GM23338 (cell line): Measurements from ENCODE around the gene HSF5. TPM values are rescaled to one million over a fixed set of nuclear protein-coding genes. Genes with fewer than 3 reads are reported as not detected.

ENCODE experiments used
- ATAC-seq: fragments of 200-7000 bp; cut with Tn5 transposase; 3 replicates; pipeline ENCODE4 v1.9.1; 2020
- DNase-seq: peaks from one replicate; pipeline ENCODE4 v3.0.0-alpha.2; 2015; ENCODE audit warnings: low spot score
- H2AFZ ChIP-seq: fragments of 200-600 bp; sonication (generic); 2 replicates; pipeline ENCODE4 v1.8.0; 2016; ENCODE audit warnings: antibody characterized with exemption, mild to moderate bottlenecking, moderate library complexity
- H3F3A ChIP-seq: fragments of 200-600 bp; sonication (generic); replicated peaks from 2 replicates; pipeline ENCODE4 v1.8.0; 2017; ENCODE audit warnings: antibody characterized with exemption, mixed run types, low read depth
- H3K27ac ChIP-seq: fragments of 200-600 bp; sonication (generic); 2 replicates; pipeline ENCODE4 v1.6.1; 2016; ENCODE audit warnings: low read depth
- H3K27me3 ChIP-seq: fragments of 200-600 bp; sonication (generic); 2 replicates; pipeline ENCODE4 v1.8.0; 2016; ENCODE audit warnings: mild to moderate bottlenecking, mixed run types, moderate library complexity; ENCODE audit not compliant: insufficient read depth
- H3K36me3 ChIP-seq: fragments of 200-600 bp; sonication (generic); 2 replicates; pipeline ENCODE4 v1.8.0; 2016; ENCODE audit warnings: mild to moderate bottlenecking; ENCODE audit not compliant: insufficient read depth
- H3K4me1 ChIP-seq: fragments of 200-600 bp; sonication (generic); 2 replicates; pipeline ENCODE4 v1.8.0; 2016; ENCODE audit warnings: mild to moderate bottlenecking, moderate library complexity; ENCODE audit not compliant: insufficient read depth
- H3K4me2 ChIP-seq: fragments of 200-600 bp; sonication (generic); 2 replicates; pipeline ENCODE4 v1.7.1; 2017; ENCODE audit warnings: mixed run types
- H3K4me3 ChIP-seq: fragments of 200-600 bp; sonication (generic); 2 replicates; pipeline ENCODE4 v1.6.1; 2016; ENCODE audit warnings: mixed run types
- H3K79me2 ChIP-seq: fragments of 200-600 bp; sonication (generic); replicated peaks from 2 replicates; pipeline ENCODE4 v1.8.0; 2017; ENCODE audit warnings: mild to moderate bottlenecking; ENCODE audit not compliant: insufficient read depth
- H3K9me2 ChIP-seq: fragments of 200-600 bp; sonication (generic); 2 replicates; pipeline ENCODE4 v1.8.0; 2017; ENCODE audit not compliant: insufficient read depth
- H4K20me1 ChIP-seq: fragments of 200-600 bp; sonication (generic); replicated peaks from 2 replicates; pipeline ENCODE4 v1.8.0; 2017; ENCODE audit warnings: mild to moderate bottlenecking; ENCODE audit not compliant: insufficient read depth
- H3K27ac Mint-ChIP-seq: 2 replicates; pipeline ENCODE4 v1.8.0; 2020; ENCODE audit warnings: inconsistent platforms, mild to moderate bottlenecking, moderate library complexity, mixed read lengths
- H3K27me3 Mint-ChIP-seq: 3 replicates; pipeline ENCODE4 v1.8.0; 2022; ENCODE audit warnings: low read depth, mild to moderate bottlenecking, moderate library complexity, mixed read lengths, inconsistent platforms; ENCODE audit not compliant: insufficient read depth, poor library complexity
- H3K36me3 Mint-ChIP-seq: 3 replicates; pipeline ENCODE4 v1.8.0; 2021; ENCODE audit warnings: low read depth, mild to moderate bottlenecking, inconsistent platforms, moderate library complexity, mixed read lengths
- H3K4me1 Mint-ChIP-seq: 3 replicates; pipeline ENCODE4 v1.8.0; 2020; ENCODE audit warnings: mild to moderate bottlenecking, inconsistent platforms, mixed read lengths
- H3K4me3 Mint-ChIP-seq: 3 replicates; pipeline ENCODE4 v1.8.0; 2021; ENCODE audit warnings: moderate library complexity, mild to moderate bottlenecking, inconsistent platforms, mixed read lengths
- H3K9me3 Mint-ChIP-seq: 3 replicates; pipeline ENCODE4 v1.8.0; 2020; ENCODE audit warnings: moderate library complexity, mild to moderate bottlenecking, inconsistent platforms, mixed read lengths
- CREB1 ChIP-seq: fragments of 250-450 bp; sonication (Bioruptor Pico); IDR thresholded peaks from 2 replicates; pipeline ENCODE4 v1.5.0; 2020; ENCODE audit warnings: low read depth, mild to moderate bottlenecking, moderate library complexity
- EZH2 ChIP-seq: fragments of 200-600 bp; sonication (generic); IDR thresholded peaks from one replicate; pipeline ENCODE4 v1.8.0; 2017; ENCODE audit warnings: antibody characterized with exemption, mild to moderate bottlenecking, low read depth; ENCODE audit not compliant: unreplicated experiment
- EZH2phosphoT487 ChIP-seq: fragments of 200-600 bp; sonication (generic); IDR thresholded peaks from one replicate; pipeline ENCODE4 v1.8.1; 2018; ENCODE audit warnings: antibody characterized with exemption; ENCODE audit not compliant: unreplicated experiment
- JUNB ChIP-seq: IDR thresholded peaks from one replicate; pipeline ENCODE4 v1.6.1; 2016; ENCODE audit warnings: antibody characterized with exemption; ENCODE audit not compliant: unreplicated experiment
- NANOG ChIP-seq: IDR thresholded peaks from 2 replicates; pipeline ENCODE4 v1.6.1; 2016; ENCODE audit warnings: antibody characterized with exemption, borderline replicate concordance
- POLR2AphosphoS5 ChIP-seq: IDR thresholded peaks from 2 replicates; pipeline ENCODE4 v1.6.1; 2016; ENCODE audit warnings: antibody characterized with exemption, low read depth
- STAT1 ChIP-seq: IDR thresholded peaks from one replicate; pipeline ENCODE4 v1.6.1; 2016; ENCODE audit warnings: antibody characterized with exemption; ENCODE audit not compliant: unreplicated experiment
- ZNF114 ChIP-seq: fragments of 250-450 bp; sonication (Bioruptor Pico); IDR thresholded peaks from 2 replicates; pipeline ENCODE4 v1.5.0; 2020; ENCODE audit warnings: mild to moderate bottlenecking, moderate library complexity
- ZNF331 ChIP-seq: fragments of 250-450 bp; sonication (Bioruptor Pico); IDR thresholded peaks from 2 replicates; pipeline ENCODE4 v1.5.0; 2020; ENCODE audit warnings: low read depth, mild to moderate bottlenecking, moderate library complexity
- polyA plus RNA-seq: library from polyadenylated mRNA; unstranded; fragments of >200 nt; fragmentation: Nextera tagmentation; extraction: Ambion mirVana; gene quantifications from 2 replicates; pipeline ENCODE4 v1.2.1, GENCODE V29; 2016
- total RNA-seq: library from RNA; depleted of rRNA; stranded (reverse); fragments of >200 nt; shearing (Covaris generic); gene quantifications from 2 replicates; pipeline ENCODE4 v1.2.3, GENCODE V29; 2014
- TF ChIP-seq, protein P1 (sequence below): IDR thresholded peaks from one replicate; pipeline ENCODE4 v1.6.1; 2018; ENCODE audit warnings: antibody characterized with exemption; ENCODE audit not compliant: unreplicated experiment
- TF ChIP-seq, protein P2 (sequence below), 2 experiments: fragments of 200-600 bp in 1 of 2; sonication (generic) in 1 of 2; conservative IDR thresholded peaks; 2 replicates each; pipeline versions ENCODE4 v1.5.1 to v1.6.1; 2016 to 2017; ENCODE audit warnings: antibody characterized with exemption in 2 of 2, low read depth in 2 of 2, mild to moderate bottlenecking in 2 of 2, moderate library complexity in 1 of 2
- TF ChIP-seq, protein P3 (sequence below): fragments of 250-450 bp; sonication (Bioruptor Pico); IDR thresholded peaks from 2 replicates; pipeline ENCODE4 v1.5.0; 2020; ENCODE audit warnings: mild to moderate bottlenecking, moderate library complexity
- TF ChIP-seq, protein P4 (sequence below): IDR thresholded peaks from 2 replicates; pipeline ENCODE4 v1.6.1; 2016; ENCODE audit warnings: antibody characterized with exemption

Gene HSF5
- total and polyA plus RNA-seq, 2 experiments from 2014 or later = 0.24 TPM; not detected in 1

DNA sequence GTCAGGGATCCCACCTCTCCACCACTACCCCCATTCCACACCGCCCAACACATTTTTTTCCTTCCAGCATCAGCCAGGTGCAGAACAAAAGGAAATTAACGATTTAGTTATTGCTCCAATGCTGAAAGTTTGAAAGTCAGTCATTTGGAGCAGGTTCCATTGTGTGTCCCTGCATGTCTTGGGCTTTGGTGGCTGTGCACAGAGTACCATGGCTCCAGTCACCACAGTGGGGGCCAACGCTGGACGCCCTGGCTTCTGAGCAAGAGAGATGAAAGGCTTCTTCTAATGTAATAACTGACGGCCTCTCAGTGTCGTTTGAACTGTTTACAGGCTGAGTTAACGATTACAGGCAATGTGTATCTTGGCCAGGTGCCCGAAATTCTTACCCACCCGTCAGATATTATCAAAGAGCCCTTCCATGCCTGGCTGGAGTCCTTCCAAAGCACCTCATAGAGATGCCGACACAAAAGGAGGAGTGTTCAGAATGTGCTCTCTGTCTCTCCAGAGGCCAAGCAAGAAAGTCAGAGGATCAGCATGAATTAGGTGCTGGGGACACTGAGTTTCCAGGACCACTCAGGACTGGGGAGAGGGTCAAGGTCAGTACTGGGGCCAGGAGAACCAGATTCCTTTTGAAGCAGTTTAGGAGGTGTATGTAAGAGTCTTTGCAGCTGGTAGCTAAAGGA, 96.8 kb downstream of the HSF5 start (continued):
- TF ChIP-seq POLR2AphosphoS5 = no peak
- TF ChIP-seq ZNF114 (CRISPR knock-in tag) = no peak

DNA sequence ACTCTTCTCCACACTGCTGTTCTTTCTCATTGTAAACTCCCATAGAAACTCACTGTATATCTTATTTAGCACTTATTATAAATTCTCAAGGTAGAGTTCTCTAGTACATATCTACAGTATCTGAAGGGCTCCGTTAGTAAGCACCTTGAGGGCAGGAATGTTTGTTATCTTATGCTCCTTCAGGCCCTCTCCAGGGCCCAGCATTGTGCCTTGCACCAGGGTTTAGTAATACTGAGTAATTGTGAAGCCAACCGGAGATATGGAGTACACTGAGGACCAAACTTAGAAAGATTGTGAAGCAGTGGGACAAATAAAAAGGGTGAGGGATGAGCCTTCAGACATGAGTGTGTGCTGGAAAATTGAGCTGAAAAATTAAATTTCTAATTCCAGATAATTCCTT, 97.3 kb downstream of the HSF5 start:
- H3K27ac ChIP-seq = no peak overlapping the region
- Mint-ChIP-seq H3K27me3 (peaks cover 12% of the 10 kb centered on the region), H3K4me3 (no peak overlapping the region), H3K27ac (no peak overlapping the region), H3K9me3 (no peaks in the 10 kb centered on the region), H3K36me3 (no peaks in the 10 kb centered on the region), H3K4me1 (peaks cover 37% of the 10 kb centered on the region)
- no peaks in the 10 kb centered on the region for H3K79me2 ChIP-seq
- ATAC-seq (no peak), DNase-seq (no peak)
- H3F3A ChIP-seq = no peaks in the 10 kb centered on the region
- peaks cover 25% of the 10 kb centered on the region for H3K27me3 ChIP-seq
- TF ChIP-seq NANOG (no peak), STAT1 (no peak), ZNF331 (CRISPR knock-in tag) (no peak), EZH2 (no peak), CREB1 (CRISPR knock-in tag) (no peak), POLR2AphosphoS5 (no peak), ZNF114 (CRISPR knock-in tag) (no peak), JUNB (no peak), EZH2phosphoT487 (no peak)
- TF ChIP-seq, protein P1, sequence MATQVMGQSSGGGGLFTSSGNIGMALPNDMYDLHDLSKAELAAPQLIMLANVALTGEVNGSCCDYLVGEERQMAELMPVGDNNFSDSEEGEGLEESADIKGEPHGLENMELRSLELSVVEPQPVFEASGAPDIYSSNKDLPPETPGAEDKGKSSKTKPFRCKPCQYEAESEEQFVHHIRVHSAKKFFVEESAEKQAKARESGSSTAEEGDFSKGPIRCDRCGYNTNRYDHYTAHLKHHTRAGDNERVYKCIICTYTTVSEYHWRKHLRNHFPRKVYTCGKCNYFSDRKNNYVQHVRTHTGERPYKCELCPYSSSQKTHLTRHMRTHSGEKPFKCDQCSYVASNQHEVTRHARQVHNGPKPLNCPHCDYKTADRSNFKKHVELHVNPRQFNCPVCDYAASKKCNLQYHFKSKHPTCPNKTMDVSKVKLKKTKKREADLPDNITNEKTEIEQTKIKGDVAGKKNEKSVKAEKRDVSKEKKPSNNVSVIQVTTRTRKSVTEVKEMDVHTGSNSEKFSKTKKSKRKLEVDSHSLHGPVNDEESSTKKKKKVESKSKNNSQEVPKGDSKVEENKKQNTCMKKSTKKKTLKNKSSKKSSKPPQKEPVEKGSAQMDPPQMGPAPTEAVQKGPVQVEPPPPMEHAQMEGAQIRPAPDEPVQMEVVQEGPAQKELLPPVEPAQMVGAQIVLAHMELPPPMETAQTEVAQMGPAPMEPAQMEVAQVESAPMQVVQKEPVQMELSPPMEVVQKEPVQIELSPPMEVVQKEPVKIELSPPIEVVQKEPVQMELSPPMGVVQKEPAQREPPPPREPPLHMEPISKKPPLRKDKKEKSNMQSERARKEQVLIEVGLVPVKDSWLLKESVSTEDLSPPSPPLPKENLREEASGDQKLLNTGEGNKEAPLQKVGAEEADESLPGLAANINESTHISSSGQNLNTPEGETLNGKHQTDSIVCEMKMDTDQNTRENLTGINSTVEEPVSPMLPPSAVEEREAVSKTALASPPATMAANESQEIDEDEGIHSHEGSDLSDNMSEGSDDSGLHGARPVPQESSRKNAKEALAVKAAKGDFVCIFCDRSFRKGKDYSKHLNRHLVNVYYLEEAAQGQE = no peak
- TF ChIP-seq, protein P2, sequence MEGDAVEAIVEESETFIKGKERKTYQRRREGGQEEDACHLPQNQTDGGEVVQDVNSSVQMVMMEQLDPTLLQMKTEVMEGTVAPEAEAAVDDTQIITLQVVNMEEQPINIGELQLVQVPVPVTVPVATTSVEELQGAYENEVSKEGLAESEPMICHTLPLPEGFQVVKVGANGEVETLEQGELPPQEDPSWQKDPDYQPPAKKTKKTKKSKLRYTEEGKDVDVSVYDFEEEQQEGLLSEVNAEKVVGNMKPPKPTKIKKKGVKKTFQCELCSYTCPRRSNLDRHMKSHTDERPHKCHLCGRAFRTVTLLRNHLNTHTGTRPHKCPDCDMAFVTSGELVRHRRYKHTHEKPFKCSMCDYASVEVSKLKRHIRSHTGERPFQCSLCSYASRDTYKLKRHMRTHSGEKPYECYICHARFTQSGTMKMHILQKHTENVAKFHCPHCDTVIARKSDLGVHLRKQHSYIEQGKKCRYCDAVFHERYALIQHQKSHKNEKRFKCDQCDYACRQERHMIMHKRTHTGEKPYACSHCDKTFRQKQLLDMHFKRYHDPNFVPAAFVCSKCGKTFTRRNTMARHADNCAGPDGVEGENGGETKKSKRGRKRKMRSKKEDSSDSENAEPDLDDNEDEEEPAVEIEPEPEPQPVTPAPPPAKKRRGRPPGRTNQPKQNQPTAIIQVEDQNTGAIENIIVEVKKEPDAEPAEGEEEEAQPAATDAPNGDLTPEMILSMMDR (conservative IDR thresholded peaks at IDR 0.05; ENCODE audit: low read depth in 2 of 2) = no peak
- TF ChIP-seq, protein P3, sequence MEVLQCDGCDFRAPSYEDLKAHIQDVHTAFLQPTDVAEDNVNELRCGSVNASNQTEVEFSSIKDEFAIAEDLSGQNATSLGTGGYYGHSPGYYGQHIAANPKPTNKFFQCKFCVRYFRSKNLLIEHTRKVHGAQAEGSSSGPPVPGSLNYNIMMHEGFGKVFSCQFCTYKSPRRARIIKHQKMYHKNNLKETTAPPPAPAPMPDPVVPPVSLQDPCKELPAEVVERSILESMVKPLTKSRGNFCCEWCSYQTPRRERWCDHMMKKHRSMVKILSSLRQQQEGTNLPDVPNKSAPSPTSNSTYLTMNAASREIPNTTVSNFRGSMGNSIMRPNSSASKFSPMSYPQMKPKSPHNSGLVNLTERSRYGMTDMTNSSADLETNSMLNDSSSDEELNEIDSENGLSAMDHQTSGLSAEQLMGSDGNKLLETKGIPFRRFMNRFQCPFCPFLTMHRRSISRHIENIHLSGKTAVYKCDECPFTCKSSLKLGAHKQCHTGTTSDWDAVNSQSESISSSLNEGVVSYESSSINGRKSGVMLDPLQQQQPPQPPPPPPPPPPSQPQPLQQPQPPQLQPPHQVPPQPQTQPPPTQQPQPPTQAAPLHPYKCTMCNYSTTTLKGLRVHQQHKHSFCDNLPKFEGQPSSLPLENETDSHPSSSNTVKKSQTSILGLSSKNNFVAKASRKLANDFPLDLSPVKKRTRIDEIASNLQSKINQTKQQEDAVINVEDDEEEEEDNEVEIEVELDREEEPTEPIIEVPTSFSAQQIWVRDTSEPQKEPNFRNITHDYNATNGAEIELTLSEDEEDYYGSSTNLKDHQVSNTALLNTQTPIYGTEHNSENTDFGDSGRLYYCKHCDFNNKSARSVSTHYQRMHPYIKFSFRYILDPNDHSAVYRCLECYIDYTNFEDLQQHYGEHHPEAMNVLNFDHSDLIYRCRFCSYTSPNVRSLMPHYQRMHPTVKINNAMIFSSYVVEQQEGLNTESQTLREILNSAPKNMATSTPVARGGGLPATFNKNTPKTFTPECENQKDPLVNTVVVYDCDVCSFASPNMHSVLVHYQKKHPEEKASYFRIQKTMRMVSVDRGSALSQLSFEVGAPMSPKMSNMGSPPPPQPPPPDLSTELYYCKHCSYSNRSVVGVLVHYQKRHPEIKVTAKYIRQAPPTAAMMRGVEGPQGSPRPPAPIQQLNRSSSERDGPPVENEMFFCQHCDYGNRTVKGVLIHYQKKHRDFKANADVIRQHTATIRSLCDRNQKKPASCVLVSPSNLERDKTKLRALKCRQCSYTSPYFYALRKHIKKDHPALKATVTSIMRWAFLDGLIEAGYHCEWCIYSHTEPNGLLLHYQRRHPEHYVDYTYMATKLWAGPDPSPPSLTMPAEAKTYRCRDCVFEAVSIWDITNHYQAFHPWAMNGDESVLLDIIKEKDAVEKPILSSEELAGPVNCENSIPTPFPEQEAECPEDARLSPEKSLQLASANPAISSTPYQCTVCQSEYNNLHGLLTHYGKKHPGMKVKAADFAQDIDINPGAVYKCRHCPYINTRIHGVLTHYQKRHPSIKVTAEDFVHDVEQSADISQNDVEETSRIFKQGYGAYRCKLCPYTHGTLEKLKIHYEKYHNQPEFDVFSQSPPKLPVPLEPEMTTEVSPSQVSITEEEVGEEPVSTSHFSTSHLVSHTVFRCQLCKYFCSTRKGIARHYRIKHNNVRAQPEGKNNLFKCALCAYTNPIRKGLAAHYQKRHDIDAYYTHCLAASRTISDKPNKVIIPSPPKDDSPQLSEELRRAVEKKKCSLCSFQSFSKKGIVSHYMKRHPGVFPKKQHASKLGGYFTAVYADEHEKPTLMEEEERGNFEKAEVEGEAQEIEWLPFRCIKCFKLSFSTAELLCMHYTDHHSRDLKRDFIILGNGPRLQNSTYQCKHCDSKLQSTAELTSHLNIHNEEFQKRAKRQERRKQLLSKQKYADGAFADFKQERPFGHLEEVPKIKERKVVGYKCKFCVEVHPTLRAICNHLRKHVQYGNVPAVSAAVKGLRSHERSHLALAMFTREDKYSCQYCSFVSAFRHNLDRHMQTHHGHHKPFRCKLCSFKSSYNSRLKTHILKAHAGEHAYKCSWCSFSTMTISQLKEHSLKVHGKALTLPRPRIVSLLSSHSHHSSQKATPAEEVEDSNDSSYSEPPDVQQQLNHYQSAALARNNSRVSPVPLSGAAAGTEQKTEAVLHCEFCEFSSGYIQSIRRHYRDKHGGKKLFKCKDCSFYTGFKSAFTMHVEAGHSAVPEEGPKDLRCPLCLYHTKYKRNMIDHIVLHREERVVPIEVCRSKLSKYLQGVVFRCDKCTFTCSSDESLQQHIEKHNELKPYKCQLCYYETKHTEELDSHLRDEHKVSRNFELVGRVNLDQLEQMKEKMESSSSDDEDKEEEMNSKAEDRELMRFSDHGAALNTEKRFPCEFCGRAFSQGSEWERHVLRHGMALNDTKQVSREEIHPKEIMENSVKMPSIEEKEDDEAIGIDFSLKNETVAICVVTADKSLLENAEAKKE (CRISPR knock-in tag) = no peak
- TF ChIP-seq, protein P4, sequence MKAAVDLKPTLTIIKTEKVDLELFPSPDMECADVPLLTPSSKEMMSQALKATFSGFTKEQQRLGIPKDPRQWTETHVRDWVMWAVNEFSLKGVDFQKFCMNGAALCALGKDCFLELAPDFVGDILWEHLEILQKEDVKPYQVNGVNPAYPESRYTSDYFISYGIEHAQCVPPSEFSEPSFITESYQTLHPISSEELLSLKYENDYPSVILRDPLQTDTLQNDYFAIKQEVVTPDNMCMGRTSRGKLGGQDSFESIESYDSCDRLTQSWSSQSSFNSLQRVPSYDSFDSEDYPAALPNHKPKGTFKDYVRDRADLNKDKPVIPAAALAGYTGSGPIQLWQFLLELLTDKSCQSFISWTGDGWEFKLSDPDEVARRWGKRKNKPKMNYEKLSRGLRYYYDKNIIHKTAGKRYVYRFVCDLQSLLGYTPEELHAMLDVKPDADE = no peak
- H2AFZ ChIP-seq = no peak overlapping the region
- H4K20me1 ChIP-seq = no peaks in the 10 kb centered on the region
- no peak overlapping the region for H3K4me2 ChIP-seq
- peaks cover 19% of the 10 kb centered on the region for H3K4me1 ChIP-seq
- no peaks in the 10 kb centered on the region; the same call in 1 of the 2 replicates for H3K9me2 ChIP-seq
- no peaks in the 10 kb centered on the region for H3K36me3 ChIP-seq
- no peak overlapping the region for H3K4me3 ChIP-seq
